HG03139 (cell line): Measurements from ENCODE around the gene POU4F3.

ENCODE experiments used
- ATAC-seq: cut with Tn5 transposase; IDR thresholded peaks from one replicate; pipeline ENCODE4 v1.9.1; 2021; ENCODE audit not compliant: unreplicated experiment

Gene POU4F3

GRCh38 chr5:146388386-146388785, 49.7 kb downstream of the POU4F3 start:
- no peak for ATAC-seq

GRCh38 chr5:146390469-146390868, 51.8 kb downstream of the POU4F3 start:
- ATAC-seq = no peak
